HepG2 (cell line): Measurements from ENCODE around the gene MTA3. TPM values are rescaled to one million over a fixed set of nuclear protein-coding genes. Genes with fewer than 3 reads are reported as not detected.

Experiments
- ETV5 ChIP-seq: IDR thresholded peaks from 2 replicates; pipeline ENCODE4 v1.6.1; 2018; ENCODE audit warnings: missing biosample characterization, missing genetic modification reagents, inconsistent platforms, borderline replicate concordance
- EZH2 ChIP-seq: conservative IDR thresholded peaks from 2 replicates; pipeline ENCODE4 v1.6.1; 2012; ENCODE audit warnings: mild to moderate bottlenecking, low read depth, low read length, moderate library complexity
- GATAD2A ChIP-seq: IDR thresholded peaks from 2 replicates; pipeline ENCODE4 v1.6.1; 2016
- JARID2 ChIP-seq: sonication (generic); formaldehyde crosslinking; IDR thresholded peaks from 2 replicates; pipeline ENCODE4 v1.8.1; 2023; ENCODE audit warnings: missing genetic modification reagents, inconsistent platforms; ENCODE audit not compliant: insufficient replicate concordance
- NBN ChIP-seq: fragments of 450-650 bp; conservative IDR thresholded peaks from 2 replicates; pipeline ENCODE4 v1.6.1; 2017
- NFATC3 ChIP-seq: sonication (generic); formaldehyde crosslinking; IDR thresholded peaks from 2 replicates; pipeline ENCODE4 v1.5.1; 2020; ENCODE audit warnings: mild to moderate bottlenecking, missing genetic modification reagents
- SRSF9 ChIP-seq: fragments of 200-400 bp; formaldehyde crosslinking; IDR thresholded peaks from 2 replicates; pipeline ENCODE4 v1.6.1; 2018; ENCODE audit warnings: borderline replicate concordance, mild to moderate bottlenecking, low read depth, low read length; ENCODE audit not compliant: insufficient read depth, poor library complexity, severe bottlenecking
- TARDBP ChIP-seq: sonication (generic); formaldehyde crosslinking; IDR thresholded peaks from 2 replicates; pipeline ENCODE4 v1.8.0; 2022; ENCODE audit warnings: mild to moderate bottlenecking, missing genetic modification reagents
- ZNF558 ChIP-seq: sonication (generic); formaldehyde crosslinking; IDR thresholded peaks from 2 replicates; pipeline ENCODE4 v1.9.0; 2022; ENCODE audit warnings: mild to moderate bottlenecking, missing genetic modification reagents, borderline replicate concordance
- ZNF570 ChIP-seq: sonication (generic); formaldehyde crosslinking; IDR thresholded peaks from 2 replicates; pipeline ENCODE4 v1.4.0; 2020; ENCODE audit warnings: mild to moderate bottlenecking, missing genetic modification reagents, borderline replicate concordance
- polyA plus RNA-seq, 8 experiments: library from polyadenylated mRNA; depleted of rRNA in 3 of 8; stranded (reverse) in 7 of 8; unstranded in 1 of 8; fragments of >200 nt; fragmentation: Illumina TruSeq in 4 of 8; extraction: Trizol in 4 of 8; gene quantifications; 2 replicates each; pipeline versions ENCODE4 v1.2.1 to v1.2.3, GENCODE V29; 2011 to 2016; ENCODE audit warnings: low read depth in 4 of 8, missing spikeins in 1 of 8, mixed read lengths in 1 of 8; ENCODE audit not compliant: insufficient read depth in 1 of 8
- total RNA-seq, 5 experiments: library from RNA; depleted of rRNA; stranded (reverse); fragments of >200 nt; fragmentation: Illumina TruSeq; extraction: Trizol; gene quantifications; 2 replicates each; pipeline ENCODE4 v1.2.3, GENCODE V29; 2016; ENCODE audit warnings: low read depth in 1 of 5
- TF ChIP-seq, protein P1 (sequence below): sonication (generic); formaldehyde crosslinking; IDR thresholded peaks from 2 replicates; pipeline ENCODE4 v1.4.0; 2020; ENCODE audit warnings: missing genetic modification reagents, borderline replicate concordance
- TF ChIP-seq, protein P2 (sequence below): sonication (generic); formaldehyde crosslinking; conservative IDR thresholded peaks from 2 replicates; pipeline ENCODE4 v1.4.0; 2020; ENCODE audit warnings: mild to moderate bottlenecking, missing genetic modification reagents, moderate library complexity
- TF ChIP-seq, protein P3 (sequence below): sonication (generic); formaldehyde crosslinking; IDR thresholded peaks from 2 replicates; pipeline ENCODE4 v1.4.0; 2020; ENCODE audit warnings: missing genetic modification reagents, mild to moderate bottlenecking, borderline replicate concordance
- TF ChIP-seq, protein P4 (sequence below): sonication (generic); formaldehyde crosslinking; IDR thresholded peaks from 2 replicates; pipeline ENCODE4 v1.8.0; 2022; ENCODE audit warnings: mild to moderate bottlenecking, missing genetic modification reagents, borderline replicate concordance

Gene MTA3
- total and polyA plus RNA-seq, 2 of the 13 experiments (the other 11 are each of a cell fraction or from before 2014, with no cell fraction given), result 48.8 to 77.8 TPM

DNA sequence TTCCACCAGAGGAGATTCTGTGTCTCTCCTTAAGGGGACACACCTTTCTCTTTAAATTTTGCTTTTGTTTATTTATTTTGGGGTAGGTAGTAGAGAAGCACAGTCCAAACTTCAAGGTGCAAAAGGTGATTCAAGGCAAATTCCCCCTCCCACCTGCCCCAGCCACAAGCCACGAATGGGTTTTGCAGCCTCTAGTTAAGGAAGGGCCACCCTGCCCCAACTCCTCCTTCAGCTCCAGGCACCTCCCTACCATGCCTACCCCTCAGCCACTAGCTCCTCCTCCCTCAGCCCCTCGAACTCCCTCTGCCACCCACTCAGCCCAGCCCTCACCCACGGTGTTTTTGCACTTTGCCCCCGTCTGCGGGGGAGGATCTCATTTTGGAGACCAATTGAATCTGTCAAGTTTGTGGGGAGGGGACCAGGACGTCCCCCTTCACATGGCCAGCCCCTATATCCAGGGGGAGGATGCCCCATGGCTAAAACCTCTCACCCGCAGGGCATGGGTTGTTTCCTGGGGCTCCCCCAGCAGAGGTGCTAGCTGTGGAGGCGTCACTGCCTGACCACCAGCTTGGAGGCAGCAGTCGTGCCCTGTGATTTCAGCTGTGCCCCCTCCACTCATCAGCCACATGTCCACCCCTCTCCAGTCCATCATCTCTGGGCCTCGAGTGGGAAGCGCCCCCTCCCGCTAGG lies 219.5 kb downstream of the MTA3 start (continued):
- TF ChIP-seq, protein P1, sequence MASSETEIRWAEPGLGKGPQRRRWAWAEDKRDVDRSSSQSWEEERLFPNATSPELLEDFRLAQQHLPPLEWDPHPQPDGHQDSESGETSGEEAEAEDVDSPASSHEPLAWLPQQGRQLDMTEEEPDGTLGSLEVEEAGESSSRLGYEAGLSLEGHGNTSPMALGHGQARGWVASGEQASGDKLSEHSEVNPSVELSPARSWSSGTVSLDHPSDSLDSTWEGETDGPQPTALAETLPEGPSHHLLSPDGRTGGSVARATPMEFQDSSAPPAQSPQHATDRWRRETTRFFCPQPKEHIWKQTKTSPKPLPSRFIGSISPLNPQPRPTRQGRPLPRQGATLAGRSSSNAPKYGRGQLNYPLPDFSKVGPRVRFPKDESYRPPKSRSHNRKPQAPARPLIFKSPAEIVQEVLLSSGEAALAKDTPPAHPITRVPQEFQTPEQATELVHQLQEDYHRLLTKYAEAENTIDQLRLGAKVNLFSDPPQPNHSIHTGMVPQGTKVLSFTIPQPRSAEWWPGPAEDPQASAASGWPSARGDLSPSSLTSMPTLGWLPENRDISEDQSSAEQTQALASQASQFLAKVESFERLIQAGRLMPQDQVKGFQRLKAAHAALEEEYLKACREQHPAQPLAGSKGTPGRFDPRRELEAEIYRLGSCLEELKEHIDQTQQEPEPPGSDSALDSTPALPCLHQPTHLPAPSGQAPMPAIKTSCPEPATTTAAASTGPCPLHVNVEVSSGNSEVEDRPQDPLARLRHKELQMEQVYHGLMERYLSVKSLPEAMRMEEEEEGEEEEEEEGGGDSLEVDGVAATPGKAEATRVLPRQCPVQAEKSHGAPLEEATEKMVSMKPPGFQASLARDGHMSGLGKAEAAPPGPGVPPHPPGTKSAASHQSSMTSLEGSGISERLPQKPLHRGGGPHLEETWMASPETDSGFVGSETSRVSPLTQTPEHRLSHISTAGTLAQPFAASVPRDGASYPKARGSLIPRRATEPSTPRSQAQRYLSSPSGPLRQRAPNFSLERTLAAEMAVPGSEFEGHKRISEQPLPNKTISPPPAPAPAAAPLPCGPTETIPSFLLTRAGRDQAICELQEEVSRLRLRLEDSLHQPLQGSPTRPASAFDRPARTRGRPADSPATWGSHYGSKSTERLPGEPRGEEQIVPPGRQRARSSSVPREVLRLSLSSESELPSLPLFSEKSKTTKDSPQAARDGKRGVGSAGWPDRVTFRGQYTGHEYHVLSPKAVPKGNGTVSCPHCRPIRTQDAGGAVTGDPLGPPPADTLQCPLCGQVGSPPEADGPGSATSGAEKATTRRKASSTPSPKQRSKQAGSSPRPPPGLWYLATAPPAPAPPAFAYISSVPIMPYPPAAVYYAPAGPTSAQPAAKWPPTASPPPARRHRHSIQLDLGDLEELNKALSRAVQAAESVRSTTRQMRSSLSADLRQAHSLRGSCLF, result no peak
- TF ChIP-seq ZNF558 (CRISPR knock-in tag) (no peak), TARDBP (no peak), JARID2 (no peak), SRSF9 (no peak), ETV5 (CRISPR knock-in tag) (no peak), EZH2 (no peak), NBN (no peak), ZNF570 (no peak), GATAD2A (CRISPR knock-in tag) (no peak; the same call in 1 of the 2 replicates), NFATC3 (CRISPR knock-in tag) (no peak)
- TF ChIP-seq, protein P2, sequence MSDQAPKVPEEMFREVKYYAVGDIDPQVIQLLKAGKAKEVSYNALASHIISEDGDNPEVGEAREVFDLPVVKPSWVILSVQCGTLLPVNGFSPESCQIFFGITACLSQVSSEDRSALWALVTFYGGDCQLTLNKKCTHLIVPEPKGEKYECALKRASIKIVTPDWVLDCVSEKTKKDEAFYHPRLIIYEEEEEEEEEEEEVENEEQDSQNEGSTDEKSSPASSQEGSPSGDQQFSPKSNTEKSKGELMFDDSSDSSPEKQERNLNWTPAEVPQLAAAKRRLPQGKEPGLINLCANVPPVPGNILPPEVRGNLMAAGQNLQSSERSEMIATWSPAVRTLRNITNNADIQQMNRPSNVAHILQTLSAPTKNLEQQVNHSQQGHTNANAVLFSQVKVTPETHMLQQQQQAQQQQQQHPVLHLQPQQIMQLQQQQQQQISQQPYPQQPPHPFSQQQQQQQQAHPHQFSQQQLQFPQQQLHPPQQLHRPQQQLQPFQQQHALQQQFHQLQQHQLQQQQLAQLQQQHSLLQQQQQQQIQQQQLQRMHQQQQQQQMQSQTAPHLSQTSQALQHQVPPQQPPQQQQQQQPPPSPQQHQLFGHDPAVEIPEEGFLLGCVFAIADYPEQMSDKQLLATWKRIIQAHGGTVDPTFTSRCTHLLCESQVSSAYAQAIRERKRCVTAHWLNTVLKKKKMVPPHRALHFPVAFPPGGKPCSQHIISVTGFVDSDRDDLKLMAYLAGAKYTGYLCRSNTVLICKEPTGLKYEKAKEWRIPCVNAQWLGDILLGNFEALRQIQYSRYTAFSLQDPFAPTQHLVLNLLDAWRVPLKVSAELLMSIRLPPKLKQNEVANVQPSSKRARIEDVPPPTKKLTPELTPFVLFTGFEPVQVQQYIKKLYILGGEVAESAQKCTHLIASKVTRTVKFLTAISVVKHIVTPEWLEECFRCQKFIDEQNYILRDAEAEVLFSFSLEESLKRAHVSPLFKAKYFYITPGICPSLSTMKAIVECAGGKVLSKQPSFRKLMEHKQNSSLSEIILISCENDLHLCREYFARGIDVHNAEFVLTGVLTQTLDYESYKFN (CRISPR knock-in tag), result peak; percentile 87
- TF ChIP-seq, protein P3, sequence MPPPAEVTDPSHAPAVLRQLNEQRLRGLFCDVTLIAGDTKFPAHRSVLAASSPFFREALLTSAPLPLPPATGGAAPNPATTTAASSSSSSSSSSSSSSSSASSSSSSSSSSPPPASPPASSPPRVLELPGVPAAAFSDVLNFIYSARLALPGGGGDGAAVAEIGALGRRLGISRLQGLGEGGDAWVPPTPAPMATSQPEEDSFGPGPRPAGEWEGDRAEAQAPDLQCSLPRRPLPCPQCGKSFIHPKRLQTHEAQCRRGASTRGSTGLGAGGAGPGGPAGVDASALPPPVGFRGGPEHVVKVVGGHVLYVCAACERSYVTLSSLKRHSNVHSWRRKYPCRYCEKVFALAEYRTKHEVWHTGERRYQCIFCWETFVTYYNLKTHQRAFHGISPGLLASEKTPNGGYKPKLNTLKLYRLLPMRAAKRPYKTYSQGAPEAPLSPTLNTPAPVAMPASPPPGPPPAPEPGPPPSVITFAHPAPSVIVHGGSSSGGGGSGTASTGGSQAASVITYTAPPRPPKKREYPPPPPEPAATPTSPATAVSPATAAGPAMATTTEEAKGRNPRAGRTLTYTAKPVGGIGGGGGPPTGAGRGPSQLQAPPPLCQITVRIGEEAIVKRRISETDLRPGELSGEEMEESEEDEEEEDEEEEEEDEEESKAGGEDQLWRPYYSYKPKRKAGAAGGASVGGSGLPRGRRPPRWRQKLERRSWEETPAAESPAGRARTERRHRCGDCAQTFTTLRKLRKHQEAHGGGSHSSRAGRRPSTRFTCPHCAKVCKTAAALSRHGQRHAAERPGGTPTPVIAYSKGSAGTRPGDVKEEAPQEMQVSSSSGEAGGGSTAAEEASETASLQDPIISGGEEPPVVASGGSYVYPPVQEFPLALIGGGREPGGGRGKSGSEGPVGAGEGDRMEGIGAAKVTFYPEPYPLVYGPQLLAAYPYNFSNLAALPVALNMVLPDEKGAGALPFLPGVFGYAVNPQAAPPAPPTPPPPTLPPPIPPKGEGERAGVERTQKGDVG (CRISPR knock-in tag), result no peak
- TF ChIP-seq, protein P4, sequence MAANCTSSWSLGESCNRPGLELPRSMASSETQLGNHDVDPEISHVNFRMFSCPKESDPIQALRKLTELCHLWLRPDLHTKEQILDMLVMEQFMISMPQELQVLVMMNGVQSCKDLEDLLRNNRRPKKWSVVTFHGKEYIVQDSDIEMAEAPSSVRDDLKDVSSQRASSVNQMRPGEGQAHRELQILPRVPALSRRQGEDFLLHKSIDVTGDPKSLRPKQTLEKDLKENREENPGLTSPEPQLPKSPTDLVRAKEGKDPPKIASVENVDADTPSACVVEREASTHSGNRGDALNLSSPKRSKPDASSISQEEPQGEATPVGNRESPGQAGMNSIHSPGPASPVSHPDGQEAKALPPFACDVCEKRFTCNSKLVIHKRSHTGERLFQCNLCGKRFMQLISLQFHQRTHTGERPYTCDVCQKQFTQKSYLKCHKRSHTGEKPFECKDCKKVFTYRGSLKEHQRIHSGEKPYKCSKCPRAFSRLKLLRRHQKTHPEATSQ (CRISPR knock-in tag), result no peak
